HepG2 (cell line): ENCODE measurements around the gene SNPH. TPM values are rescaled to one million over a fixed set of nuclear protein-coding genes. Genes with fewer than 3 reads are reported as not detected.

Experiments
- ATAD3A ChIP-seq: sonication (generic); formaldehyde crosslinking; IDR thresholded peaks from 2 replicates; pipeline ENCODE4 v1.4.0; 2020; ENCODE audit warnings: missing genetic modification reagents
- ATF5 ChIP-seq: sonication (generic); formaldehyde crosslinking; IDR thresholded peaks from 2 replicates; pipeline ENCODE4 v1.4.0; 2020; ENCODE audit warnings: mild to moderate bottlenecking, low read depth, missing genetic modification reagents
- EEA1 ChIP-seq: sonication (generic); formaldehyde crosslinking; IDR thresholded peaks from 2 replicates; pipeline ENCODE4 v1.5.1; 2020; ENCODE audit warnings: mild to moderate bottlenecking, missing genetic modification reagents, borderline replicate concordance
- IKZF5 ChIP-seq: IDR thresholded peaks from 2 replicates; pipeline ENCODE4 v1.6.1; 2018; ENCODE audit warnings: missing genetic modification reagents, mild to moderate bottlenecking, missing compliant biosample characterization
- KLF12 ChIP-seq: sonication (generic); formaldehyde crosslinking; IDR thresholded peaks from 2 replicates; pipeline ENCODE4 v1.4.0; 2020; ENCODE audit warnings: missing genetic modification reagents, borderline replicate concordance
- MAF1 ChIP-seq: sonication (generic); formaldehyde crosslinking; IDR thresholded peaks from 2 replicates; pipeline ENCODE4 v1.5.0; 2020; ENCODE audit warnings: missing genetic modification reagents, borderline replicate concordance
- MAFF ChIP-seq: IDR thresholded peaks from 2 replicates; pipeline ENCODE4 v1.6.1; 2011; ENCODE audit warnings: low read depth, low read length, improper control_type of control experiment
- MIER2 ChIP-seq: IDR thresholded peaks from 2 replicates; pipeline ENCODE4 v1.6.1; 2016; ENCODE audit warnings: missing biosample characterization, missing genetic modification reagents
- PBX3 ChIP-seq: sonication (generic); formaldehyde crosslinking; IDR thresholded peaks from 2 replicates; pipeline ENCODE4 v1.8.1; 2023; ENCODE audit warnings: missing genetic modification reagents, inconsistent platforms, borderline replicate concordance
- RBAK ChIP-seq: sonication (generic); formaldehyde crosslinking; IDR thresholded peaks from 2 replicates; pipeline ENCODE4 v1.5.1; 2020; ENCODE audit warnings: mild to moderate bottlenecking, missing genetic modification reagents
- RCOR2 ChIP-seq: IDR thresholded peaks from 2 replicates; pipeline ENCODE4 v1.6.1; 2016; ENCODE audit warnings: missing biosample characterization, missing genetic modification reagents
- SYNCRIP ChIP-seq: fragments of 200-400 bp; formaldehyde crosslinking; IDR thresholded peaks from 2 replicates; pipeline ENCODE4 v1.6.1; 2018; ENCODE audit warnings: mild to moderate bottlenecking, low read depth, low read length; ENCODE audit not compliant: insufficient read depth
- TBX3 ChIP-seq: fragments of 450-650 bp; IDR thresholded peaks from 2 replicates; pipeline ENCODE4 v1.6.1; 2017; ENCODE audit warnings: antibody characterized with exemption, mild to moderate bottlenecking, inconsistent platforms, borderline replicate concordance
- TEAD3 ChIP-seq: optimal IDR thresholded peaks from 2 replicates; pipeline ENCODE3; 2016; ENCODE audit warnings: borderline replicate concordance
- TFDP2 ChIP-seq: sonication (generic); formaldehyde crosslinking; IDR thresholded peaks from 2 replicates; pipeline ENCODE4 v1.4.0; 2020; ENCODE audit warnings: missing genetic modification reagents
- TRAFD1 ChIP-seq: sonication (generic); formaldehyde crosslinking; IDR thresholded peaks from 2 replicates; pipeline ENCODE4 v1.5.1; 2020; ENCODE audit warnings: missing genetic modification reagents, mild to moderate bottlenecking, borderline replicate concordance
- ZMYM2 ChIP-seq: sonication (generic); formaldehyde crosslinking; IDR thresholded peaks from 2 replicates; pipeline ENCODE4 v1.8.0; 2022; ENCODE audit warnings: mild to moderate bottlenecking, missing genetic modification reagents
- ZNF136 ChIP-seq: sonication (generic); formaldehyde crosslinking; IDR thresholded peaks from 2 replicates; pipeline ENCODE4 v1.8.1; 2022; ENCODE audit warnings: low read depth, mild to moderate bottlenecking, moderate library complexity, missing genetic modification reagents
- ZNF230 ChIP-seq: sonication (generic); formaldehyde crosslinking; IDR thresholded peaks from 2 replicates; pipeline ENCODE4 v1.4.0; 2020; ENCODE audit warnings: mild to moderate bottlenecking, missing genetic modification reagents
- ZNF292 ChIP-seq: sonication (generic); formaldehyde crosslinking; IDR thresholded peaks from 2 replicates; pipeline ENCODE4 v1.8.1; 2022; ENCODE audit warnings: mild to moderate bottlenecking, low read depth, missing genetic modification reagents, borderline replicate concordance
- ZNF446 ChIP-seq: sonication (generic); formaldehyde crosslinking; IDR thresholded peaks from 2 replicates; pipeline ENCODE4 v1.5.0; 2020; ENCODE audit warnings: mild to moderate bottlenecking, missing genetic modification reagents
- ZNF510 ChIP-seq: sonication (generic); formaldehyde crosslinking; IDR thresholded peaks from 2 replicates; pipeline ENCODE4 v1.4.0; 2020; ENCODE audit warnings: low read depth, mild to moderate bottlenecking, missing genetic modification reagents
- ZNF629 ChIP-seq: sonication (generic); formaldehyde crosslinking; conservative IDR thresholded peaks from 2 replicates; pipeline ENCODE4 v1.5.0; 2020; ENCODE audit warnings: missing genetic modification reagents
- ZNF768 ChIP-seq: sonication (generic); formaldehyde crosslinking; IDR thresholded peaks from 2 replicates; pipeline ENCODE4 v1.4.0; 2020; ENCODE audit warnings: missing genetic modification reagents
- ZNF784 ChIP-seq: sonication (generic); formaldehyde crosslinking; IDR thresholded peaks from 2 replicates; pipeline ENCODE4 v1.5.1; 2020; ENCODE audit warnings: missing genetic modification reagents, mild to moderate bottlenecking, borderline replicate concordance
- ZZZ3 ChIP-seq: sonication (generic); formaldehyde crosslinking; IDR thresholded peaks from 2 replicates; pipeline ENCODE4 v1.4.0; 2020; ENCODE audit warnings: missing genetic modification reagents, mild to moderate bottlenecking, borderline replicate concordance
- polyA plus RNA-seq, 8 experiments: library from polyadenylated mRNA; depleted of rRNA in 3 of 8; stranded (reverse) in 7 of 8; unstranded in 1 of 8; fragments of >200 nt; fragmentation: Illumina TruSeq in 4 of 8; extraction: Trizol in 4 of 8; gene quantifications; 2 replicates each; pipeline versions ENCODE4 v1.2.1 to v1.2.3, GENCODE V29; 2011 to 2016; ENCODE audit warnings: low read depth in 4 of 8, missing spikeins in 1 of 8, mixed read lengths in 1 of 8; ENCODE audit not compliant: insufficient read depth in 1 of 8
- total RNA-seq, 5 experiments: library from RNA; depleted of rRNA; stranded (reverse); fragments of >200 nt; fragmentation: Illumina TruSeq; extraction: Trizol; gene quantifications; 2 replicates each; pipeline ENCODE4 v1.2.3, GENCODE V29; 2016; ENCODE audit warnings: low read depth in 1 of 5

The SNPH gene
- total and polyA plus RNA-seq, 2 of the 13 experiments (the other 11 are each of a cell fraction or from before 2014, with no cell fraction given): 0.09 TPM; not detected in 1

GRCh38 chr20:1327241-1327653, 61.2 kb downstream of the SNPH start (continued):
- TF ChIP-seq IKZF5 (CRISPR knock-in tag): no peak
- no peak for TF ChIP-seq RBAK (CRISPR knock-in tag)
- TF ChIP-seq ZNF446: no peak
- TF ChIP-seq ZMYM2 (CRISPR knock-in tag): no peak
- TF ChIP-seq ZNF230 (CRISPR knock-in tag): no peak
- TF ChIP-seq ATAD3A (CRISPR knock-in tag): no peak
- no peak for TF ChIP-seq MAFF
- TF ChIP-seq ZNF292 (CRISPR knock-in tag): no peak
- TF ChIP-seq ATF5 (CRISPR knock-in tag): no peak
- peak; percentile 75 for TF ChIP-seq ZNF768 (CRISPR knock-in tag)
- TF ChIP-seq ZNF136 (CRISPR knock-in tag): no peak
- no peak; the same call in 1 of the 2 replicates for TF ChIP-seq KLF12 (CRISPR knock-in tag)
- TF ChIP-seq PBX3 (CRISPR knock-in tag): no peak
- no peak for TF ChIP-seq TBX3
- no peak for TF ChIP-seq RCOR2 (CRISPR knock-in tag)
- no peak for TF ChIP-seq TFDP2
- TF ChIP-seq ZNF784 (CRISPR knock-in tag): no peak
- no peak for TF ChIP-seq SYNCRIP
- no peak for TF ChIP-seq ZNF629 (CRISPR knock-in tag)
- TF ChIP-seq EEA1 (CRISPR knock-in tag): no peak
- peak; percentile 22; the same call in 1 of the 2 replicates for TF ChIP-seq TRAFD1 (CRISPR knock-in tag)
- TF ChIP-seq MIER2 (CRISPR knock-in tag): no peak
- TF ChIP-seq ZNF510 (CRISPR knock-in tag): no peak
- no peak for TF ChIP-seq TEAD3 (CRISPR knock-in tag)
- no peak for TF ChIP-seq MAF1 (CRISPR knock-in tag)
- no peak for TF ChIP-seq ZZZ3 (CRISPR knock-in tag)
